SK-N-SH treated with all-trans-retinoic acid at 6 μM for 48 hours (cell line): ENCODE data around the gene TPST1.
"Not testable (repeated sequence)": the region's sequence is repeated elsewhere in the genome, so short reads cannot be mapped to it uniquely, and the experiment has no call there.

ENCODE experiments used
- ATAC-seq: fragments of 200-7000 bp; cut with Tn5 transposase; 3 replicates; pipeline ENCODE4 v1.9.1; 2020; ENCODE audit warnings: mild to moderate bottlenecking, moderate library complexity
- ARNTL ChIP-seq: fragments of 450-650 bp; formaldehyde crosslinking; IDR thresholded peaks from 2 replicates; pipeline ENCODE4 v1.5.0; 2020; ENCODE audit warnings: low read depth, mild to moderate bottlenecking, moderate library complexity, borderline replicate concordance
- BACH2 ChIP-seq: fragments of 250-450 bp; sonication (Bioruptor Pico); IDR thresholded peaks from 2 replicates; pipeline ENCODE4 v1.9.0; 2021; ENCODE audit warnings: mild to moderate bottlenecking, borderline replicate concordance
- CSDC2 ChIP-seq: fragments of 250-450 bp; sonication (Bioruptor Pico); IDR thresholded peaks from 2 replicates; pipeline ENCODE4 v1.5.0; 2020; ENCODE audit warnings: mild to moderate bottlenecking, moderate library complexity
- ESRRG ChIP-seq: fragments of 250-450 bp; sonication (Bioruptor Pico); IDR thresholded peaks from 2 replicates; pipeline ENCODE4 v1.6.1; 2021; ENCODE audit warnings: mild to moderate bottlenecking
- GLIS3 ChIP-seq: fragments of 250-450 bp; sonication (Bioruptor Pico); IDR thresholded peaks from 2 replicates; pipeline ENCODE4 v1.5.0; 2020; ENCODE audit warnings: mild to moderate bottlenecking, moderate library complexity
- OSR1 ChIP-seq: fragments of 250-450 bp; sonication (Bioruptor Pico); IDR thresholded peaks from 2 replicates; pipeline ENCODE4 v1.8.0; 2022; ENCODE audit warnings: moderate library complexity, mild to moderate bottlenecking, inconsistent platforms
- PATZ1 ChIP-seq: fragments of 250-450 bp; sonication (Bioruptor Pico); IDR thresholded peaks from 2 replicates; pipeline ENCODE4 v1.8.0; 2020; ENCODE audit warnings: mild to moderate bottlenecking, moderate library complexity, borderline replicate concordance
- PPARA ChIP-seq: fragments of 250-450 bp; sonication (Bioruptor Pico); IDR thresholded peaks from 2 replicates; pipeline ENCODE4 v1.5.0; 2020; ENCODE audit warnings: mild to moderate bottlenecking, borderline replicate concordance
- RARB ChIP-seq: fragments of 250-450 bp; sonication (Bioruptor Pico); IDR thresholded peaks from 2 replicates; pipeline ENCODE4 v1.8.0; 2021; ENCODE audit warnings: mild to moderate bottlenecking, moderate library complexity
- SNAI2 ChIP-seq: fragments of 250-450 bp; sonication (Bioruptor Pico); IDR thresholded peaks from 2 replicates; pipeline ENCODE4 v1.5.0; 2020; ENCODE audit warnings: mild to moderate bottlenecking, moderate library complexity
- TCF4 ChIP-seq: fragments of 250-450 bp; sonication (Bioruptor Pico); IDR thresholded peaks from 2 replicates; pipeline ENCODE4 v1.8.0; 2021; ENCODE audit warnings: mild to moderate bottlenecking, moderate library complexity, borderline replicate concordance
- ZC3H10 ChIP-seq: fragments of 250-450 bp; sonication (Bioruptor Pico); IDR thresholded peaks from 2 replicates; pipeline ENCODE4 v1.5.1; 2021; ENCODE audit warnings: mild to moderate bottlenecking, moderate library complexity
- ZFP3 ChIP-seq: fragments of 250-450 bp; sonication (Bioruptor Pico); IDR thresholded peaks from 2 replicates; pipeline ENCODE4 v1.5.0; 2020; ENCODE audit warnings: mild to moderate bottlenecking, moderate library complexity
- ZFP30 ChIP-seq: fragments of 450-650 bp; formaldehyde crosslinking; IDR thresholded peaks from 2 replicates; pipeline ENCODE4 v1.5.0; 2022; ENCODE audit warnings: mild to moderate bottlenecking, moderate library complexity
- ZNF565 ChIP-seq: fragments of 450-650 bp; formaldehyde crosslinking; conservative IDR thresholded peaks from 2 replicates; pipeline ENCODE4 v1.5.0; 2020; ENCODE audit warnings: low read depth, mild to moderate bottlenecking, moderate library complexity
- ZNF70 ChIP-seq: fragments of 450-650 bp; formaldehyde crosslinking; IDR thresholded peaks from 2 replicates; pipeline ENCODE4 v1.5.0; 2020; ENCODE audit warnings: mild to moderate bottlenecking, moderate library complexity
- ZNF8 ChIP-seq: fragments of 450-650 bp; formaldehyde crosslinking; IDR thresholded peaks from 2 replicates; pipeline ENCODE4 v1.5.0; 2020; ENCODE audit warnings: mild to moderate bottlenecking, moderate library complexity
- TF ChIP-seq, protein P1 (sequence below): fragments of 250-450 bp; sonication (Bioruptor Pico); IDR thresholded peaks from 2 replicates; pipeline ENCODE4 v1.5.1; 2021; ENCODE audit warnings: mild to moderate bottlenecking, moderate library complexity

The TPST1 gene

DNA sequence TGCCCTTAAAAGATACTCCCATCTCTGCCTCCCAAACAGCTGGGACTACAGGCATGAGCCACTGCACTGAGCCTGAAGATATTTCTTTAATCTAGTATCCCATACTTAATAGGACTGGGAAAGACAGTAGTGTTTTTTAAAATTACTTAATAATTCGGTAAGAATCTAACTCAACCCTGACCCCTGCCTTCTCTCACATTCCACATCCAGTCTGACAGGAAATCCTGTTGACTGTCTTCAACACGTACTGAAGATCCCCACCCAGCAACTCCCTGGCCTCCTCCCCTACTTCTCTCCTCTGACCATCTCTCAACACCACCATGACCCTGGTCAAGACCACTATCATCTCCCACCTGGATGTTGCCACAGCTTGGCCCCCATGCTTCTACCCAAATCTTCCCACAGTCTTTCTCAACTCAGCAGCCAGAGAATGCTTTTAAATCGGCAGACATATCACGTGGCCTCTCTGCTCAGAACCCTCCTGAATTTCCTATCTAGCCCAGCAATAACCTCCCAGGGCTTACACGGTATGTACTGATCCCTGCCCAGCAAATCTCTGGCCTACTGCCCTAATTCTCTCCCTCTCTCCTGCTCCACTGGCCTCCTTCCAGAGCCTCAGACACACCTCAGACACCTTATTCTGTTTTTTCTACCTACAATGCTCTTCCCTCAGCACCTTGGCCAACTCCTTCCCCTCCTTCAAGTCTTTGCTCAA lies 180.2 kb downstream of the TPST1 start:
- ATAC-seq: not testable (repeated sequence)

GRCh38 chr7:66395128-66395571 lies 190.0 kb downstream of the TPST1 start:
- ATAC-seq: peak; percentile 79

- not testable (repeated sequence) for ATAC-seq
Measured at GRCh38 chr7:66396052-66396451, 190.9 kb downstream of the TPST1 start.

DNA sequence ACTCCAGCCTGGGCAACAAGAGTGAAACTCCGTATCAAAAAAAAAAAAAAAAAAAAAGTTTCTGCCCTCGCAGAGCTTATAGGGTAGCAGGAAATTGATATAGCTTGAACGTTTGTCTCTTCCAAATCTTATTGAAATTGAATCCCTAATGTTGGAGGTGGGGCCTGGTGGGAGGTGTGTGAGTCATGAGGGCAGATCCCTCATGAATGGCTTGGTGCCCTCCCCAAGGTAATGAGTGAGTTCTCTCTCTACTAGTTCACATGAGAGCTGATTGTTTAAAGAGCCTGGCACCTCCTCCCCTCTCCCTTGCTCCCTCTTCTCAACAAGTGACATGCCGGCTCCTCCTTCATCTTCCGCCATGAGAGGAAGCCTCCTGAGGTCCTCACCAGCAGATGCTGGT lies 193.7 kb downstream of the TPST1 start:
- not testable (repeated sequence) for ATAC-seq

GRCh38 chr7:66399566-66399965 lies 194.4 kb downstream of the TPST1 start:
- TF ChIP-seq PPARA: no peak
- no peak for TF ChIP-seq ZFP30
- no peak for TF ChIP-seq BACH2 (CRISPR knock-in tag)
- TF ChIP-seq ZNF565 (CRISPR knock-in tag): no peak
- no peak for TF ChIP-seq GLIS3
- no peak for TF ChIP-seq OSR1 (CRISPR knock-in tag)
- TF ChIP-seq ZC3H10: no peak
- TF ChIP-seq PATZ1: no peak
- TF ChIP-seq ZFP3 (CRISPR knock-in tag): no peak
- ATAC-seq: no peak

DNA sequence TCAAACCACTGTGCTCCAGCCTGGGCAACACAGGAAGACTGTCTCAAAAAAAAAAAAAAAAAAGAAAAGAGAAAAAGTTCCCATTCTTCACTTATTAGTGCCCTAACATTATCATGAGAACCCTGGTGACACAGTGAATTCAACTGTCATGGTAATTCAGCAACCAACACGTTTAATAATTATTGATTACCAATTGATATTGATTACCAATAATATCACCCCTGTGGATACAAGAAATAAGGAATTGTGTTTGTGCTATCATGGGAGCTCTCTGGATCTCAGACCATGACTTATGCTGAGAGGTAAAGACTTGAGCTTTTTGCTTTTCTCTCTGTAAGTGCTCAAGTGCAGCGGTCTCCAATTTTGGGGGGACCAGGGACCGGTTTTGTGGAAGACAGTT lies 195.3 kb downstream of the TPST1 start:
- no peak for ATAC-seq
- TF ChIP-seq TCF4: no peak
- TF ChIP-seq RARB (CRISPR knock-in tag): no peak
- TF ChIP-seq, protein P1, sequence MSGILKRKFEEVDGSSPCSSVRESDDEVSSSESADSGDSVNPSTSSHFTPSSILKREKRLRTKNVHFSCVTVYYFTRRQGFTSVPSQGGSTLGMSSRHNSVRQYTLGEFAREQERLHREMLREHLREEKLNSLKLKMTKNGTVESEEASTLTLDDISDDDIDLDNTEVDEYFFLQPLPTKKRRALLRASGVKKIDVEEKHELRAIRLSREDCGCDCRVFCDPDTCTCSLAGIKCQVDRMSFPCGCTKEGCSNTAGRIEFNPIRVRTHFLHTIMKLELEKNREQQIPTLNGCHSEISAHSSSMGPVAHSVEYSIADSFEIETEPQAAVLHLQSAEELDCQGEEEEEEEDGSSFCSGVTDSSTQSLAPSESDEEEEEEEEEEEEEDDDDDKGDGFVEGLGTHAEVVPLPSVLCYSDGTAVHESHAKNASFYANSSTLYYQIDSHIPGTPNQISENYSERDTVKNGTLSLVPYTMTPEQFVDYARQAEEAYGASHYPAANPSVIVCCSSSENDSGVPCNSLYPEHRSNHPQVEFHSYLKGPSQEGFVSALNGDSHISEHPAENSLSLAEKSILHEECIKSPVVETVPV (CRISPR knock-in tag): no peak
- no peak for TF ChIP-seq ZNF70 (CRISPR knock-in tag)
- no peak for TF ChIP-seq PPARA
- TF ChIP-seq CSDC2 (CRISPR knock-in tag): no peak
- no peak for TF ChIP-seq ZNF8 (CRISPR knock-in tag)
- TF ChIP-seq OSR1 (CRISPR knock-in tag): no peak
- no peak for TF ChIP-seq PATZ1
- TF ChIP-seq ARNTL (CRISPR knock-in tag): no peak
- TF ChIP-seq ESRRG (CRISPR knock-in tag): no peak
- no peak for TF ChIP-seq ZFP30
- no peak for TF ChIP-seq GLIS3
- no peak for TF ChIP-seq SNAI2 (CRISPR knock-in tag)

DNA sequence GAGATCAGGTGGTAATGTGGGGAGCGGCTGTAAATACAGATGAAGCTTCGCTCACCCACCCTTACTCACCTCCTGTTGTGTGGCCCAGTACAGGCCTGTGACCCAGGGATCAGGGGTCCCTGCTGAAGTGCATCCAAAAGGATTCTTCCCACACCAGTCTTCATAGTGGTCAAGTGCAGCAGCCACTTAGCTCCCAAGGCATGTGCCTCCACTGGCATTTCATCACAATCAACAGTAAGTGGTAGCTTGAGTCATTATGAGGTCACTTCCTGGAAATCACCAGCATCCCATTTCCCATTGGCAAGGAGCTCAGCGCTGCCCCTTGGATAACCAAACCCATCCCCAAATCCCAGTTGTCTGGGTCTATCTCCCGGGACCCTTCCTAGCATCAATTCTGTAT lies 196.0 kb downstream of the TPST1 start:
- ATAC-seq: not testable (repeated sequence)

- ATAC-seq: not testable (repeated sequence)
Measured at GRCh38 chr7:66401932-66402331, 196.8 kb downstream of the TPST1 start.
